Keratinocyte (primary cell): ENCODE data around the gene MIX23. TPM values are rescaled to one million over a fixed set of nuclear protein-coding genes. Genes with fewer than 3 reads are reported as not detected.
A peak's percentile ranks its signal among the peaks of the same experiment; 100 is the strongest.

Source experiments
- DNase-seq: peaks from one replicate; pipeline ENCODE4 v3.0.0-alpha.2; 2011; ENCODE audit warnings: low read depth, missing footprints, low spot score
- FAIRE-seq: peaks from 2 replicates; lab custom pipeline; 2011; peaks lifted over from hg19 to GRCh38; lab: Jason Lieb, UNC
- H2AFZ ChIP-seq: 2 replicates; pipeline ENCODE4 v1.6.0; 2012; ENCODE audit warnings: low read length, control low read depth, inconsistent platforms; ENCODE audit not compliant: control insufficient read depth
- H3K27ac ChIP-seq: 2 replicates; pipeline ENCODE4 v1.5.1; 2011; ENCODE audit warnings: low read length; ENCODE audit not compliant: control insufficient read depth, insufficient read depth
- H3K27me3 ChIP-seq: 3 replicates; pipeline ENCODE4 v1.6.0; 2011; ENCODE audit warnings: low read length; ENCODE audit not compliant: control insufficient read depth, insufficient read depth; ENCODE audit errors: extremely low read depth
- H3K36me3 ChIP-seq, 2 experiments: 2 replicates in 1 of 2; 3 replicates in 1 of 2; pipeline ENCODE4 v1.5.1; 2011; ENCODE audit warnings: low read length in 2 of 2, mild to moderate bottlenecking in 1 of 2; ENCODE audit not compliant: control insufficient read depth in 2 of 2, insufficient read depth in 2 of 2; ENCODE audit errors: extremely low read depth in 1 of 2
- H3K4me1 ChIP-seq: 3 replicates; pipeline ENCODE4 v1.5.1; 2011; ENCODE audit warnings: low read length; ENCODE audit not compliant: control insufficient read depth, insufficient read depth; ENCODE audit errors: extremely low read depth
- H3K4me2 ChIP-seq: 3 replicates; pipeline ENCODE4 v1.6.0; 2011; ENCODE audit warnings: low read depth, low read length; ENCODE audit not compliant: control insufficient read depth, insufficient read depth; ENCODE audit errors: extremely low read depth
- H3K4me3 ChIP-seq, 3 experiments: fragments of 200-600 bp in 1 of 3; sonication (generic) in 1 of 3; 2 replicates in 2 of 3; 3 replicates in 1 of 3; pipeline ENCODE4 v1.5.1; 2011 to 2016; ENCODE audit warnings: low read length in 3 of 3, mild to moderate bottlenecking in 3 of 3, control low read depth in 2 of 3, inconsistent platforms in 1 of 3, low read depth in 1 of 3, mixed read lengths in 1 of 3, mixed run types in 1 of 3, moderate library complexity in 1 of 3; ENCODE audit not compliant: control insufficient read depth in 2 of 3, insufficient read depth in 2 of 3; ENCODE audit errors: extremely low read depth in 1 of 3
- H3K79me2 ChIP-seq: 2 replicates; pipeline ENCODE4 v1.6.0; 2012; ENCODE audit warnings: low read length; ENCODE audit not compliant: control insufficient read depth, insufficient read depth
- H3K9ac ChIP-seq: 3 replicates; pipeline ENCODE4 v1.6.0; 2011; ENCODE audit warnings: low read length; ENCODE audit not compliant: control insufficient read depth, insufficient read depth; ENCODE audit errors: extremely low read depth
- H3K9me1 ChIP-seq: 3 replicates; pipeline ENCODE4 v1.6.0; 2011; ENCODE audit warnings: low read length; ENCODE audit not compliant: control insufficient read depth, insufficient read depth; ENCODE audit errors: extremely low read depth
- H3K9me3 ChIP-seq: 2 replicates; pipeline ENCODE4 v1.5.1; 2012; ENCODE audit warnings: low read depth, low read length; ENCODE audit not compliant: control insufficient read depth
- H4K20me1 ChIP-seq: 3 replicates; pipeline ENCODE4 v1.6.0; 2011; ENCODE audit warnings: low read length; ENCODE audit not compliant: control insufficient read depth, insufficient read depth; ENCODE audit errors: extremely low read depth
- EZH2 ChIP-seq: IDR thresholded peaks from one replicate; pipeline ENCODE4 v1.6.1; 2012; ENCODE audit warnings: inconsistent platforms, mild to moderate bottlenecking, low read length, moderate library complexity
- dilution Hi-C: fragments of 300-500 bp; cut with MboI; formaldehyde crosslinking; loops from one replicate; pipeline ENCODE4 v1.7.0; 2020; ENCODE audit warnings: low sequenced_read_pairs; ENCODE audit not compliant: extremely low pct_ligation_motif_present
- polyA plus RNA-seq, 5 experiments: library from polyadenylated mRNA; depleted of rRNA in 3 of 5; stranded (reverse) in 3 of 5; stranded (forward) in 1 of 5; unstranded in 1 of 5; fragments of >200 nt; gene quantifications; 1 replicate in 1 of 5; 2 replicates in 3 of 5; 3 replicates in 1 of 5; pipeline versions ENCODE4 v1.2.1 to v1.2.3, GENCODE V29; 2011 to 2012; ENCODE audit warnings: missing spikeins in 2 of 5, low read depth in 1 of 5, low replicate concordance in 1 of 5
- TF ChIP-seq, protein P1 (sequence below), 3 experiments: IDR thresholded peaks in 1 of 3; conservative IDR thresholded peaks in 1 of 3; optimal IDR thresholded peaks in 1 of 3; 2 replicates in 2 of 3; 3 replicates in 1 of 3; pipeline versions ENCODE3 to v1.5.1; 2011; ENCODE audit warnings: low read length in 3 of 3, mild to moderate bottlenecking in 3 of 3, moderate library complexity in 2 of 3, control low read depth in 1 of 3, inconsistent platforms in 1 of 3; ENCODE audit not compliant: insufficient read depth in 2 of 3; ENCODE audit errors: extremely low read depth in 1 of 3

MIX23 gene
- polyA plus RNA-seq, 1 donor (not counting 4 experiments of a cell fraction or from before 2014, with no cell fraction given): 36.5 TPM

DNA sequence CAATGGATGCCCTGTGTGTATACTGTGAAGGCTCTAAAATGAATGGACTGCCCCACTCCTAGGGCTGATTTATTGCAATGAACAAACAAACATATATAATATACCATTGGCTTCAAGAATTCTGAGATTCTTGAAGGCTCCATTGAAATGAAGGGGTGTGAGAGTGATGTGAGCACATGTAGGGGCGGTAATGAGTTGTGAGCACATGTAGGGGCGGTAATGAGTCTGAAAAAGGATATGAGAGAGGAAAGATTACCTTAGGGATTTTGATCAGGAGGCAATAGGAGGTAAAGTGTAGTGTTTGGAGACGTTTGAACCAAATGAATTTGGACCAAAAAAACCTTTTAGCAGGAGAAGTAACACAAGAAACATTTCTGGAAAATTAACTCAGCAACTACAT is 4.7 kb upstream of the MIX23 start:
- dilution Hi-C loops: no loop called here
- TF ChIP-seq, protein P1, sequence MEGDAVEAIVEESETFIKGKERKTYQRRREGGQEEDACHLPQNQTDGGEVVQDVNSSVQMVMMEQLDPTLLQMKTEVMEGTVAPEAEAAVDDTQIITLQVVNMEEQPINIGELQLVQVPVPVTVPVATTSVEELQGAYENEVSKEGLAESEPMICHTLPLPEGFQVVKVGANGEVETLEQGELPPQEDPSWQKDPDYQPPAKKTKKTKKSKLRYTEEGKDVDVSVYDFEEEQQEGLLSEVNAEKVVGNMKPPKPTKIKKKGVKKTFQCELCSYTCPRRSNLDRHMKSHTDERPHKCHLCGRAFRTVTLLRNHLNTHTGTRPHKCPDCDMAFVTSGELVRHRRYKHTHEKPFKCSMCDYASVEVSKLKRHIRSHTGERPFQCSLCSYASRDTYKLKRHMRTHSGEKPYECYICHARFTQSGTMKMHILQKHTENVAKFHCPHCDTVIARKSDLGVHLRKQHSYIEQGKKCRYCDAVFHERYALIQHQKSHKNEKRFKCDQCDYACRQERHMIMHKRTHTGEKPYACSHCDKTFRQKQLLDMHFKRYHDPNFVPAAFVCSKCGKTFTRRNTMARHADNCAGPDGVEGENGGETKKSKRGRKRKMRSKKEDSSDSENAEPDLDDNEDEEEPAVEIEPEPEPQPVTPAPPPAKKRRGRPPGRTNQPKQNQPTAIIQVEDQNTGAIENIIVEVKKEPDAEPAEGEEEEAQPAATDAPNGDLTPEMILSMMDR (optimal IDR thresholded peaks at IDR 0.05 in 1 of 3, IDR thresholded peaks at IDR 0.05 in 1 of 3, conservative IDR thresholded peaks at IDR 0.05 in 1 of 3; ENCODE audit: extremely low read depth in 1 of 3, insufficient read depth in 2 of 3, low read length in 3 of 3): no peak
- no peak for TF ChIP-seq EZH2
- Histone ChIP-seq H3K4me3 (no peak overlapping the region), H3K9ac (no peak overlapping the region), H3K27ac (no peak overlapping the region), H3K9me1 (no peaks in the 10 kb centered on the region), H2AFZ (no peak overlapping the region), H3K79me2 (peaks cover 7% of the 10 kb centered on the region), H3K27me3 (no peaks in the 10 kb centered on the region), H3K9me3 (no peaks in the 10 kb centered on the region), H4K20me1 (no peaks in the 10 kb centered on the region), H3K36me3 (no peaks in the 10 kb centered on the region), H3K4me1 (peaks cover 10% of the 10 kb centered on the region), H3K4me2 (no peak overlapping the region)
- no peak for DNase-seq
- no peak for FAIRE-seq

DNA sequence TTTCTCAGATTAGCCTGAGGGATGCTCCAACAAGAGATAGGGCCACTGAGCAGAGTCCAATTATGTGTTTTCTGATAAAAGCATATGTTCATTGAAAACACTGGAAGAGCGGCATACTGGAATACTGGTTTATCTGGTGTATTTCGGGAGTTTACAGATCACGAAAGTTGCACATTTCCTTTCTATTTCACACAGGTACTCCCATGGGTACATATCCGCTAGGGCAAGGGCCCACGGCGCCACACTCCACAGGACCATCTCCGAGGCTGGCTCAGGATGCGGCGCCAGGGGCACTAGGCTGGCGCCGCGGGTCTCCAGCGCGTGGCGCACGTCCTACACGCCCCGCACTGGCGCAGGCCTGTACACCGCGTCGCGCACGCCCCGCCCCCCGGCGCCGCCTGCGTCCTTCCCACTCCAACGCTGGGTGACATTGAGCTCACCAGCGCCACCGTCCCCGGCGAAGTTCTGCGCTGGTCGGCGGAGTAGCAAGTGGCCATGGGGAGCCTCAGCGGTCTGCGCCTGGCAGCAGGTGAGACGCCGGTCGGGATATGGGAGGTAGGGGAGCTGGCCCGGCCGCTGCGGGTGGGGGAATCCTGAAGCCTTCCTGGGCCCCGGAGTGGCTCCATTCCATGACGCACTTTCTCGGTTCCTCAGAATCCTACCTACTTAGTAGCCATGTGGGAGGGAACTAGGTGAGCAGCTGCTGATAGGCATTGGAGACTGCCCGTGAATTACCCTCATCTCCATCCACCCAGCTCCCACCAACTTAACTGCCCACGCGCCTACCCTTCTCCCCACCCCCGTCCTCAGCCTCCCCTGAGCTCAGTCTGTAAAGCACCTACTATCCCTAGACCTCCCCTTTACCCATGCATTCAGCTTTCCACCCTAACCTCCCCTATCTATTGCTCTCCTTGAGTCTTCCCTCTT is 1.0 kb upstream of the MIX23 start, which contains the start of gene FAM162A:
FAM162A (plus strand) TSS at position 412 of the 927 bp plus-strand sequence; CDS start at position 496, 84 bp downstream.
- Histone ChIP-seq H3K27me3 (no peaks in the 10 kb centered on the region), H3K79me2 (peaks cover 39% of the 10 kb centered on the region), H3K4me3 (peak within 1 kb of the TSS; percentile 83 to 95 (median 94)), H4K20me1 (no peaks in the 10 kb centered on the region), H3K27ac (peak within 1 kb of the TSS; percentile 87), H3K9me1 (no peaks in the 10 kb centered on the region), H3K9ac (peak within 1 kb of the TSS; percentile 94), H3K4me1 (peaks cover 19% of the 10 kb centered on the region), H3K9me3 (no peaks in the 10 kb centered on the region), H2AFZ (peak within 1 kb of the TSS; percentile 91), H3K36me3 (no peaks in the 10 kb centered on the region), H3K4me2 (peak within 1 kb of the TSS; percentile 94)
- TF ChIP-seq, protein P1 (optimal IDR thresholded peaks at IDR 0.05 in 1 of 3, IDR thresholded peaks at IDR 0.05 in 1 of 3, conservative IDR thresholded peaks at IDR 0.05 in 1 of 3; ENCODE audit: extremely low read depth in 1 of 3, insufficient read depth in 2 of 3, low read length in 3 of 3): peak; percentile 26 to 82 (median 55)
- TF ChIP-seq EZH2: no peak
- FAIRE-seq (peak; percentile 67), DNase-seq (peak; percentile 54)
- dilution Hi-C loops: no loop called here
